ENCODE data around the gene CCDC51.

The CCDC51 gene

GRCh38 chr3:48469046-48469915 is 29.4 kb upstream of the CCDC51 start:
- Histone ChIP-seq H2AFZ (ENCODE audit: low read depth, low read length, severe bottlenecking) (no peak overlapping the region), H3K27ac (ENCODE audit: low read depth, low read length) (peak overlapping the region; percentile 61), H3K79me2 (ENCODE audit: insufficient read depth, low read length) (peaks cover 22% of the 10 kb centered on the region; the same call in 1 of the 2 replicates), H3F3A (ENCODE audit: insufficient read depth) (peaks cover 23% of the 10 kb centered on the region), H3K9me2 (replicated peaks; ENCODE audit: insufficient read depth, low read length) (no peaks in the 10 kb centered on the region), H3K27me3 (ENCODE audit: low read length) (no peaks in the 10 kb centered on the region), H3K36me3 (ENCODE audit: low read length) (no peaks in the 10 kb centered on the region), H3K9ac (ENCODE audit: low read length) (peak overlapping the region; percentile 36; the same call in 1 of the 2 replicates), H3K4me2 (ENCODE audit: low read depth, low read length, poor library complexity, severe bottlenecking) (peak overlapping the region; percentile 28), H3K9me3 (ENCODE audit: insufficient read depth, low read length) (no peaks in the 10 kb centered on the region), H3K4me3 (ENCODE audit: insufficient read depth, low read length, poor library complexity, severe bottlenecking) (no peak overlapping the region), H4K20me1 (ENCODE audit: low read depth, low read length) (no peaks in the 10 kb centered on the region)
- TF ChIP-seq EZH2phosphoT487 (conservative IDR thresholded peaks at IDR 0.05; ENCODE audit: low read length) (no peak), CTCF (IDR thresholded peaks at IDR 0.05; ENCODE audit: insufficient read depth, low read length, poor library complexity, severe bottlenecking) (no peak)

GRCh38 chr3:48468329-48468731 is 28.4 kb upstream of the CCDC51 start:
- no peaks in the 10 kb centered on the region for H3K36me3 ChIP-seq (ENCODE audit: low read length)
- no peak overlapping the region for H3K27ac ChIP-seq (ENCODE audit: low read depth, low read length)
- no peak for TF ChIP-seq EZH2phosphoT487 (conservative IDR thresholded peaks at IDR 0.05; ENCODE audit: low read length)
- TF ChIP-seq CTCF (IDR thresholded peaks at IDR 0.05; ENCODE audit: insufficient read depth, low read length, poor library complexity, severe bottlenecking) = no peak

GRCh38 chr3:48467473-48468267 is 27.8 kb upstream of the CCDC51 start:
- Histone ChIP-seq H3K27ac (ENCODE audit: low read depth, low read length) (peak overlapping the region; percentile 6; the same call in 1 of the 2 replicates), H3K9me3 (ENCODE audit: insufficient read depth, low read length) (no peaks in the 10 kb centered on the region), H2AFZ (ENCODE audit: low read depth, low read length, severe bottlenecking) (no peak overlapping the region), H3K9me2 (replicated peaks; ENCODE audit: insufficient read depth, low read length) (no peaks in the 10 kb centered on the region), H3F3A (ENCODE audit: insufficient read depth) (peaks cover 13% of the 10 kb centered on the region; the same call in 1 of the 2 replicates), H3K9ac (ENCODE audit: low read length) (peak overlapping the region; percentile 89), H3K36me3 (ENCODE audit: low read length) (no peaks in the 10 kb centered on the region), H3K27me3 (ENCODE audit: low read length) (no peaks in the 10 kb centered on the region), H4K20me1 (ENCODE audit: low read depth, low read length) (no peaks in the 10 kb centered on the region), H3K4me2 (ENCODE audit: low read depth, low read length, poor library complexity, severe bottlenecking) (peak overlapping the region; percentile 90), H3K4me3 (ENCODE audit: insufficient read depth, low read length, poor library complexity, severe bottlenecking) (peak overlapping the region; percentile 69), H3K79me2 (ENCODE audit: insufficient read depth, low read length) (peaks cover 22% of the 10 kb centered on the region; the same call in 1 of the 2 replicates)
- TF ChIP-seq CTCF (IDR thresholded peaks at IDR 0.05; ENCODE audit: insufficient read depth, low read length, poor library complexity, severe bottlenecking) = no peak
- TF ChIP-seq EZH2phosphoT487 (conservative IDR thresholded peaks at IDR 0.05; ENCODE audit: low read length) = no peak

More at GRCh38 chr3:48468329-48468731, 28.4 kb upstream of the CCDC51 start:
- no peak overlapping the region; the same call in 1 of the 2 replicates for H3K9ac ChIP-seq (ENCODE audit: low read length)
- peaks cover 22% of the 10 kb centered on the region; the same call in 1 of the 2 replicates for H3K79me2 ChIP-seq (ENCODE audit: insufficient read depth, low read length)
- no peaks in the 10 kb centered on the region for H3K9me3 ChIP-seq (ENCODE audit: insufficient read depth, low read length)
- no peaks in the 10 kb centered on the region for H4K20me1 ChIP-seq (ENCODE audit: low read depth, low read length)
- peaks cover 17% of the 10 kb centered on the region for H3F3A ChIP-seq (ENCODE audit: insufficient read depth)
- H3K9me2 ChIP-seq (replicated peaks; ENCODE audit: insufficient read depth, low read length) = no peaks in the 10 kb centered on the region
- peak overlapping the region; percentile 90 for H3K4me2 ChIP-seq (ENCODE audit: low read depth, low read length, poor library complexity, severe bottlenecking)
- no peak overlapping the region for H3K4me3 ChIP-seq (ENCODE audit: insufficient read depth, low read length, poor library complexity, severe bottlenecking)
- H3K27me3 ChIP-seq (ENCODE audit: low read length) = no peaks in the 10 kb centered on the region
- no peak overlapping the region for H2AFZ ChIP-seq (ENCODE audit: low read depth, low read length, severe bottlenecking)

Measured in SU-DHL-6 (cell line).